ENCODE measurements around the gene MAP4K5. TPM values are rescaled to one million over a fixed set of nuclear protein-coding genes. Genes with fewer than 3 reads are reported as not detected.
A peak's percentile ranks its signal among the peaks of the same experiment; 100 is the strongest.

The MAP4K5 gene
- total RNA-seq, 4 donors from 2014 or later = 73.6 to 143 (median 124) TPM

DNA sequence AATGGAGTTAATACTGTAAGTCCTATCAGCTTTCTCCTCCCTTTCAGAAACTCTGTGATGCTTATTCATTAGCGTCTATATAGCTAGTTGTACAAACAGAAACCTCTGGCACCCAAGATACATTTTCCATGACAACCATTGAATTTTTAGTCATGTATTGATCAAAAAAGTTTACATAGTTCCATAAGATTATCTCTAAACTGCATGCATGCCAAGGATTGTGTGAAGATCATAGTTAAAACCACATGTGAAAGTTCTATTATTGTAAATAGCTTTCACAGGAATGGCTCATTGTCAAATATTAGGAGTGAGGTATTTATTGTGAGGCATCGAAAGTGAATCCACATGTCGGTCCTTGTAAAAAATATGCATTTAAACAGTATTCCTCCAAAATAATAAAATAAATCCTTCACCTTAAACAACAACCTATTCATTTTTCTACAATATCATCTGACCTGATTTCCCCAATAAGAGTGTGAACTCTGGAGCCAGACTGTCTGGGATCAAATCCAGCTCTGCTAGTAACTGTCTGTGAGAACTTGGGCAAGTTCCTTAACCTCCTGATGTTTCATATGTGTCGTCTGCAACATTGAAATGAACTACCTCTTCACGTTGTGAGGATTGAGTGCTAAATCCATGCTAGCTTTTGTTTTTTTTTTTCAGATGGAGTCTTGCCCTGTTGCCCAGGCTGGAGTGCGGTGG is 125.1 kb downstream of the MAP4K5 start:
- Histone ChIP-seq H3K4me3 (no peak overlapping the region), H3K27me3 (no peaks in the 10 kb centered on the region), H3K9me3 (no peaks in the 10 kb centered on the region), H3K36me3 (no peaks in the 10 kb centered on the region), H3K4me1 (no peaks in the 10 kb centered on the region), H3K27ac (no peak overlapping the region)
- TF ChIP-seq, protein P1, sequence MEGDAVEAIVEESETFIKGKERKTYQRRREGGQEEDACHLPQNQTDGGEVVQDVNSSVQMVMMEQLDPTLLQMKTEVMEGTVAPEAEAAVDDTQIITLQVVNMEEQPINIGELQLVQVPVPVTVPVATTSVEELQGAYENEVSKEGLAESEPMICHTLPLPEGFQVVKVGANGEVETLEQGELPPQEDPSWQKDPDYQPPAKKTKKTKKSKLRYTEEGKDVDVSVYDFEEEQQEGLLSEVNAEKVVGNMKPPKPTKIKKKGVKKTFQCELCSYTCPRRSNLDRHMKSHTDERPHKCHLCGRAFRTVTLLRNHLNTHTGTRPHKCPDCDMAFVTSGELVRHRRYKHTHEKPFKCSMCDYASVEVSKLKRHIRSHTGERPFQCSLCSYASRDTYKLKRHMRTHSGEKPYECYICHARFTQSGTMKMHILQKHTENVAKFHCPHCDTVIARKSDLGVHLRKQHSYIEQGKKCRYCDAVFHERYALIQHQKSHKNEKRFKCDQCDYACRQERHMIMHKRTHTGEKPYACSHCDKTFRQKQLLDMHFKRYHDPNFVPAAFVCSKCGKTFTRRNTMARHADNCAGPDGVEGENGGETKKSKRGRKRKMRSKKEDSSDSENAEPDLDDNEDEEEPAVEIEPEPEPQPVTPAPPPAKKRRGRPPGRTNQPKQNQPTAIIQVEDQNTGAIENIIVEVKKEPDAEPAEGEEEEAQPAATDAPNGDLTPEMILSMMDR (IDR thresholded peaks at IDR 0.05) = no peak
- TF ChIP-seq POLR2A (IDR thresholded peaks at IDR 0.05) = no peak
- DNase-seq = no peak
- WGBS, 2 donors = 56 to 57% methylated on average over 6 of the region's 6 CpGs
- intact Hi-C loops (cut with DNase I) = no loop called here

- intact Hi-C loops (cut with DNase I) = no loop called here
- Histone ChIP-seq H3K27ac (no peak overlapping the region), H3K27me3 (no peaks in the 10 kb centered on the region), H3K36me3 (no peaks in the 10 kb centered on the region), H3K9me3 (no peaks in the 10 kb centered on the region), H3K4me1 (peaks cover 0 to 19% (median 0%) of the 10 kb centered on the region in 3 donors), H3K4me3 (no peak overlapping the region)
- no peak for DNase-seq
- TF ChIP-seq POLR2A (IDR thresholded peaks at IDR 0.05) = no peak
- TF ChIP-seq, protein P1 (IDR thresholded peaks at IDR 0.05) = no peak
These were observed 128.9 kb downstream of the MAP4K5 start for GRCh38 chr14:50403419-50403818.

DNA sequence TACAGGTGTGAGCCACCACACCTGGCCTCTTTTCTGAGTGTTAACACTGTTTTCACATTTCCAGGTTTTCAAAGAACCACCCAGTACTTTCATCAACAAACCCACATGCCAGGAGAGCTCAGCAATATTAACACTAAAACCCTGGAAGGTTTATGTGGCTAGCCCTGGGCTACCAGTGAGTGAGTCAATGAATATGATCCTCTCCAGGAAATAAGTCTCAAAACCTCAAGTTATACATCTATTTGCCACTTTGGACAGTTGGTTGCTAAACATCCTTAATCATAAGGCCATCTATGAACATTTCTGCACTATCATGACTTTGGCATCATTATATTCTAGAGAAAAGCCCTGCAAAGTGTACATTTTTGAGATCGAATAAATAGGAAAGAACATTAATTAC is 129.4 kb downstream of the MAP4K5 start:
- Histone ChIP-seq H3K27ac (no peak overlapping the region), H3K9me3 (no peaks in the 10 kb centered on the region), H3K36me3 (no peaks in the 10 kb centered on the region), H3K4me1 (peaks cover 0 to 22% (median 0%) of the 10 kb centered on the region in 3 donors), H3K4me3 (no peak overlapping the region), H3K27me3 (no peaks in the 10 kb centered on the region)
- TF ChIP-seq, protein P1 (IDR thresholded peaks at IDR 0.05) = no peak
- TF ChIP-seq POLR2A (IDR thresholded peaks at IDR 0.05) = no peak
- DNase-seq = no peak
- intact Hi-C loops (cut with DNase I) = no loop called here
- 59 to 67% methylated on average over 1 of the region's 1 CpG for WGBS, 2 donors

- H3K27me3 ChIP-seq = no peaks in the 10 kb centered on the region
- no peaks in the 10 kb centered on the region for H3K9me3 ChIP-seq
- H3K36me3 ChIP-seq = no peaks in the 10 kb centered on the region
- DNase-seq = no peak
- TF ChIP-seq POLR2A (IDR thresholded peaks at IDR 0.05) = no peak
- TF ChIP-seq, protein P1 (IDR thresholded peaks at IDR 0.05) = no peak
- H3K4me3 ChIP-seq = no peak overlapping the region
- peaks cover 0 to 41% (median 10%) of the 10 kb centered on the region in 3 donors for H3K4me1 ChIP-seq
- H3K27ac ChIP-seq = no peak overlapping the region
- WGBS, 2 donors = 94 to 100% methylated on average over 2 of the region's 2 CpGs
- intact Hi-C loops (cut with DNase I) = no loop called here
These were observed 131.9 kb downstream of the MAP4K5 start for GRCh38 chr14:50400461-50400860.

DNA sequence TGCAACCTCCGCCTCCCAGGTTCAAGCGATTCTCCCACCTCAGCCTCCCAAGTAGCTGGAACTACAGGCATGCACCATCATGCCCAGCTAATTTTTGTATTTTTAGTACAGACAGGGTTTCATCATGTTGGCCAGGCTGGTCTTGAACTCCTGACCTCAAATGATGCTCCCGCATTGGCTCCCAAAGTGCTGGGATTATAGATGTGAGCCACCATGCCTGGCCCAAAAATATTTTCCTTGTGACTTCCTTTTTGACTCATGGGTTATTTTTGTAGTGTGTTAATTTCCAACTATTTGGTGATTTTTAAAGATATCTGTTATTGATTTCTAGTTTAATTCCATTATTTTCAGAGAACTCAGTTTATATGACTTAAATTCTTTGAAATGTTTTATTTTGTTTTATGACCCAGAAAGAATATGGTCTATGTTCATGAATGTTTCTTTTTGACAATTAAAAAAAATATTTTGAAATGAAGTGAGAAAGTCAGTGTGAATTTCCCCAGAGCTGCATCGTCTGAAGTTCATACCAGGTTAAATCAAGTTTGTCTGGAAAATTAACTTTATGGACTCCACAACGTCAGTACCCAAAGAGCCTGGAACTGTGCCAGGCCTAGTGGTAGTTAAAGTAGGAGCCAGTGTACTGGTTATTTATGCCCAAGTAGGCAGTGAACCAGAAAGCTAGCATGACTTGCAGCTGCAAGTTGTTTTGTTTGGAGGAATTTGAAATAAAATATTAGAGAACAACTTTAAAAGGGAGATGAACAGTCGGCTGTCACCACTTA is 132.9 kb downstream of the MAP4K5 start:
- H3K4me1 ChIP-seq = peaks cover 0 to 51% (median 14%) of the 10 kb centered on the region in 3 donors
- no peaks in the 10 kb centered on the region for H3K27me3 ChIP-seq
- H3K9me3 ChIP-seq = no peaks in the 10 kb centered on the region
- H3K27ac ChIP-seq = peak overlapping the region in 2 of 4 donors; percentile 10 to 14
- H3K4me3 ChIP-seq = no peak overlapping the region
- H3K36me3 ChIP-seq = no peaks in the 10 kb centered on the region
- intact Hi-C loops (cut with DNase I) = no loop called here
- DNase-seq = no peak
- 42 to 50% methylated on average over 6 of the region's 6 CpGs for WGBS, 2 donors
- TF ChIP-seq, protein P1 (IDR thresholded peaks at IDR 0.05) = peak in 1 of 6 experiments; percentile 26
- no peak for TF ChIP-seq POLR2A (IDR thresholded peaks at IDR 0.05)

Measured in esophagus squamous epithelium (tissue), 5 donors.